BLaER1 (cell line): ENCODE measurements around the gene ZBTB20.

Experiments
- H3K27ac ChIP-seq: shearing (Covaris generic); formaldehyde crosslinking; 2 replicates; pipeline ENCODE4 v1.8.1; 2022
- H3K27me3 ChIP-seq: shearing (Covaris generic); formaldehyde crosslinking; 2 replicates; pipeline ENCODE4 v1.8.1; 2022
- H3K36me3 ChIP-seq: shearing (Covaris generic); formaldehyde crosslinking; 2 replicates; pipeline ENCODE4 v1.8.1; 2022
- H3K4me1 ChIP-seq: shearing (Covaris generic); formaldehyde crosslinking; 2 replicates; pipeline ENCODE4 v1.8.1; 2022
- H3K4me2 ChIP-seq: shearing (Covaris generic); formaldehyde crosslinking; 2 replicates; pipeline ENCODE4 v1.8.1; 2022
- H3K4me3 ChIP-seq: shearing (Covaris generic); formaldehyde crosslinking; 2 replicates; pipeline ENCODE4 v1.8.1; 2022
- H3K9ac ChIP-seq: shearing (Covaris generic); formaldehyde crosslinking; 2 replicates; pipeline ENCODE4 v1.8.1; 2022
- H3K9me3 ChIP-seq: shearing (Covaris generic); formaldehyde crosslinking; 2 replicates; pipeline ENCODE4 v1.8.1; 2022
- H4K20me1 ChIP-seq: shearing (Covaris generic); formaldehyde crosslinking; 2 replicates; pipeline ENCODE4 v1.8.1; 2022
- Cebpa-rat ChIP-seq: shearing (Covaris generic); IDR thresholded peaks from 2 replicates; pipeline ENCODE4 v1.8.1; 2022

ZBTB20 gene

GRCh38 chr3:114436182-114436581 lies 710.9 kb downstream of the ZBTB20 start:
- TF ChIP-seq Cebpa-rat = no peak
- H3K9ac ChIP-seq = no peak overlapping the region
- peaks cover 26% of the 10 kb centered on the region for H3K4me1 ChIP-seq
- no peak overlapping the region for H3K27ac ChIP-seq
- no peaks in the 10 kb centered on the region for H3K36me3 ChIP-seq
- 0 out of 2 replicates have a peak overlapping the region, but pooled peaks have one; percentile 51 for H3K4me2 ChIP-seq
- H4K20me1 ChIP-seq = no peaks in the 10 kb centered on the region; the same call in 1 of the 2 replicates
- no peaks in the 10 kb centered on the region for H3K27me3 ChIP-seq
- no peaks in the 10 kb centered on the region for H3K9me3 ChIP-seq
- H3K4me3 ChIP-seq = no peak overlapping the region

- Histone ChIP-seq H3K4me1 (peaks cover 20% of the 10 kb centered on the region), H3K4me3 (no peak overlapping the region), H4K20me1 (no peaks in the 10 kb centered on the region; the same call in 1 of the 2 replicates), H3K9ac (no peak overlapping the region), H3K36me3 (no peaks in the 10 kb centered on the region), H3K27me3 (no peaks in the 10 kb centered on the region), H3K9me3 (no peaks in the 10 kb centered on the region), H3K27ac (no peak overlapping the region), H3K4me2 (no peak overlapping the region)
- no peak for TF ChIP-seq Cebpa-rat
These were observed 711.5 kb downstream of the ZBTB20 start for GRCh38 chr3:114435386-114436115.

- Histone ChIP-seq H3K36me3 (no peaks in the 10 kb centered on the region), H3K27me3 (no peaks in the 10 kb centered on the region), H3K4me3 (no peak overlapping the region), H3K4me1 (peaks cover 13% of the 10 kb centered on the region), H3K27ac (no peak overlapping the region), H3K4me2 (no peak overlapping the region), H3K9ac (no peak overlapping the region), H3K9me3 (no peaks in the 10 kb centered on the region), H4K20me1 (no peaks in the 10 kb centered on the region)
- no peak for TF ChIP-seq Cebpa-rat
These were observed 714.8 kb downstream of the ZBTB20 start for GRCh38 chr3:114432310-114432709.

GRCh38 chr3:114428044-114428595 lies 719.0 kb downstream of the ZBTB20 start:
- H3K9me3 ChIP-seq = no peaks in the 10 kb centered on the region
- no peak overlapping the region for H3K4me3 ChIP-seq
- no peaks in the 10 kb centered on the region for H3K4me1 ChIP-seq
- no peak overlapping the region for H3K27ac ChIP-seq
- H3K36me3 ChIP-seq = no peaks in the 10 kb centered on the region
- H3K27me3 ChIP-seq = no peaks in the 10 kb centered on the region
- no peak overlapping the region for H3K4me2 ChIP-seq
- 0 out of 2 replicates have a peak, but pooled peaks cover 12% of the 10 kb centered on the region for H4K20me1 ChIP-seq
- no peak for TF ChIP-seq Cebpa-rat
- H3K9ac ChIP-seq = no peak overlapping the region

- Histone ChIP-seq H3K9me3 (no peaks in the 10 kb centered on the region), H3K27me3 (no peaks in the 10 kb centered on the region), H3K27ac (no peak overlapping the region), H3K4me2 (no peak overlapping the region), H3K4me3 (no peak overlapping the region), H3K9ac (no peak overlapping the region), H3K36me3 (no peaks in the 10 kb centered on the region), H4K20me1 (0 out of 2 replicates have a peak, but pooled peaks cover 12% of the 10 kb centered on the region), H3K4me1 (no peaks in the 10 kb centered on the region)
- TF ChIP-seq Cebpa-rat = no peak
These were observed 719.6 kb downstream of the ZBTB20 start for GRCh38 chr3:114427285-114428043.

GRCh38 chr3:114424337-114424736 lies 722.8 kb downstream of the ZBTB20 start:
- Histone ChIP-seq H3K27me3 (no peaks in the 10 kb centered on the region), H3K9me3 (no peaks in the 10 kb centered on the region), H4K20me1 (peaks cover 42% of the 10 kb centered on the region), H3K27ac (no peak overlapping the region), H3K36me3 (no peaks in the 10 kb centered on the region), H3K9ac (no peak overlapping the region), H3K4me2 (no peak overlapping the region), H3K4me3 (no peak overlapping the region), H3K4me1 (no peaks in the 10 kb centered on the region)
- TF ChIP-seq Cebpa-rat = no peak

- Histone ChIP-seq H3K4me3 (no peak overlapping the region), H3K9ac (no peak overlapping the region), H4K20me1 (peaks cover 45% of the 10 kb centered on the region), H3K36me3 (no peaks in the 10 kb centered on the region), H3K9me3 (no peaks in the 10 kb centered on the region), H3K4me1 (no peaks in the 10 kb centered on the region), H3K4me2 (no peak overlapping the region), H3K27me3 (no peaks in the 10 kb centered on the region), H3K27ac (no peak overlapping the region)
- no peak for TF ChIP-seq Cebpa-rat
These were observed 725.9 kb downstream of the ZBTB20 start for GRCh38 chr3:114421204-114421603.

GRCh38 chr3:114420072-114420471 lies 727.0 kb downstream of the ZBTB20 start:
- no peak for TF ChIP-seq Cebpa-rat
- Histone ChIP-seq H3K9me3 (no peaks in the 10 kb centered on the region), H3K4me1 (no peaks in the 10 kb centered on the region), H3K4me3 (no peak overlapping the region), H4K20me1 (peaks cover 45% of the 10 kb centered on the region), H3K4me2 (no peak overlapping the region), H3K27ac (no peak overlapping the region), H3K36me3 (no peaks in the 10 kb centered on the region), H3K9ac (no peak overlapping the region), H3K27me3 (no peaks in the 10 kb centered on the region)

GRCh38 chr3:114418724-114419543 lies 728.2 kb downstream of the ZBTB20 start:
- Histone ChIP-seq H3K9ac (no peak overlapping the region), H3K4me3 (no peak overlapping the region), H3K27ac (no peak overlapping the region), H3K36me3 (no peaks in the 10 kb centered on the region), H4K20me1 (peaks cover 39% of the 10 kb centered on the region), H3K9me3 (no peaks in the 10 kb centered on the region), H3K4me2 (no peak overlapping the region), H3K4me1 (no peaks in the 10 kb centered on the region), H3K27me3 (no peaks in the 10 kb centered on the region)
- TF ChIP-seq Cebpa-rat = no peak
